GM12801 (cell line): Measurements from ENCODE around the gene CAPN5.

Source experiments
- TF ChIP-seq, protein P1 (sequence below): IDR thresholded peaks from one replicate; pipeline ENCODE4 v1.5.1; 2011; ENCODE audit warnings: control low read depth; ENCODE audit not compliant: insufficient read length; ENCODE audit errors: extremely low read depth

The CAPN5 gene

DNA sequence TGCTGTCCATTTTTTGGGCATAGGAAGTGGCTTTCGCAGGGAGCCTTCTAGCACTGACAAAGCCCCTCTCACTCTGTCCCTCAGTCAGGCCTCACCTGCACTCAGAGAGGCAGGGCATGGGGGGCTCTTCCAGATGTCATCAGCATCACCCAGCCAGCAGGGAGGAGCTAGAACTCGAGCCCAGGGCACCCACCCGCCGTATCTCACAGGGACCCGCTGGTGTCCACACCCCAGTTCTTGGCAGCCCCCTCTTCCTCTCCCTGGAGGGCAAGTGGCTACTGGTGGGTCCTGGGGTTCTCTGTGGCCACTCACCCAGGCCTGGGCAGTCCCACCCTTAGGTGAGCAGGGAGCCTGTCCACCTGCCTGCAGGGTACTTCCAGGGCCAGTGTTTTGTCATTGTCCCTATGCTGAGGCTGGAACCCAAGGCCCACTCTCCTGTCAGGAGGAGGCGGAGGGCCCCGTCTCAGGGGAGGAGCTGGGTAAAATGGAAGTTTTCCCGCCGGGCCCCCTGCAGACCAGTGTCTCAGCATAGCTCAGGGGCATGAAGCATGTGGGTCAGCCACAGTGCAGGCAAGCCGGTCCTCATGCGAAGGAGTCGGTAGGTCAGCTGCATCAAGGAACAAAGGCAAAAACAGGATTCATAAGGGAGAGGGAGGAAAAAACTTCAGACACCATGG lies 83.1 kb downstream of the CAPN5 start:
- TF ChIP-seq, protein P1, sequence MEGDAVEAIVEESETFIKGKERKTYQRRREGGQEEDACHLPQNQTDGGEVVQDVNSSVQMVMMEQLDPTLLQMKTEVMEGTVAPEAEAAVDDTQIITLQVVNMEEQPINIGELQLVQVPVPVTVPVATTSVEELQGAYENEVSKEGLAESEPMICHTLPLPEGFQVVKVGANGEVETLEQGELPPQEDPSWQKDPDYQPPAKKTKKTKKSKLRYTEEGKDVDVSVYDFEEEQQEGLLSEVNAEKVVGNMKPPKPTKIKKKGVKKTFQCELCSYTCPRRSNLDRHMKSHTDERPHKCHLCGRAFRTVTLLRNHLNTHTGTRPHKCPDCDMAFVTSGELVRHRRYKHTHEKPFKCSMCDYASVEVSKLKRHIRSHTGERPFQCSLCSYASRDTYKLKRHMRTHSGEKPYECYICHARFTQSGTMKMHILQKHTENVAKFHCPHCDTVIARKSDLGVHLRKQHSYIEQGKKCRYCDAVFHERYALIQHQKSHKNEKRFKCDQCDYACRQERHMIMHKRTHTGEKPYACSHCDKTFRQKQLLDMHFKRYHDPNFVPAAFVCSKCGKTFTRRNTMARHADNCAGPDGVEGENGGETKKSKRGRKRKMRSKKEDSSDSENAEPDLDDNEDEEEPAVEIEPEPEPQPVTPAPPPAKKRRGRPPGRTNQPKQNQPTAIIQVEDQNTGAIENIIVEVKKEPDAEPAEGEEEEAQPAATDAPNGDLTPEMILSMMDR = no peak

DNA sequence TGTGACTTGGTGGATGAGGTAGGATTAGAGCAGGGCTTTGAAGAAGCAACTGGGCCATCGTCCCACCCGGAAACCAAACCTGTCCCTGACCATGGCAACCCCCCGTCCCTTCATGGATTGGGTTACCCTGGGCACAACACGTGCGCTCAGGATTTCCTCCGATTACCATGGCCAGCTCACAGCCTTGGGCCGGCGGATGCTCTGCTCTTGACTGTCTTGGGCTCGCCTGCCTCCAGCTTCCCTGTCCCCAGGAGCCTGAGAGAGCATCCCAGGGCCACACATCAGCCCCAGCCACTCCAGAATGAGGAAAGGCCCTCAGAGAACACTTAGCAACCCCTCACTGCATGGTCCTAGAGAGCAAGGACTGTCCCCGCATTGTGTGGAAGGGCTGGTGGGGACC lies 84.1 kb downstream of the CAPN5 start:
- TF ChIP-seq, protein P1 = no peak

DNA sequence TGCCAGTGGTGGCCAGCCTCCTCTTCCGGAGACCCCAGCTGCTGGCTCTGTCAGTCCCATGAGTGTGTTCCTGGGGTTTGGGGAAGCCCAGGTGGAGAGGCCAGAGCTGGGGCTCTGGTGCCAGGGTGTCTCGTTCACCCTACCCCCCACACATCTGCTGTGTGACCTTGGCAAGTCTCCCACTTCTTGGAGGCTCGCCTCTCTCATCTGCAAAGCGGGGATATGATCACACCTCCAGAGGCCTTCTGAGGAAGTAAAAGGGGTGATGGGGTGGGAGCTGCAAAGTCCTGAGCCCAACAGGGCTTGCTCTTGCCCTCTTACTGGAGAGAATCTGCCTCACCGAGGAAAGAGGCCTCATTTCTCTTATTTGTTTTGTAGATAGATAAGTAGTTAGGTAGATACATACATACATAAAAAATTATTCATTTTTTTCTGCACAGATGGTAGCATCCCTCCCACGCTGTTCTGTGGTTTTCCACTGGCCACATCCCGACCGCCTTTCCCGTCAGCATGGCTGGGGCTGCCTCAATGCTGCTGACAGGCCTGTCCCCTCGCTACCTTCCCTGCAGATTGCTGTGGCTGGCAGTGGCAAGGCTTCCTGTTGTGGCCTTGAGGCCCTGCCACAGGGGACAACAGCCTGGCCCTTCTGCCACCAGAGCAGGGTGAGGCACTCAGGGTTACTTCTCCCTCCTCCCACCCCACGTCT lies 85.2 kb downstream of the CAPN5 start:
- TF ChIP-seq, protein P1 = no peak

DNA sequence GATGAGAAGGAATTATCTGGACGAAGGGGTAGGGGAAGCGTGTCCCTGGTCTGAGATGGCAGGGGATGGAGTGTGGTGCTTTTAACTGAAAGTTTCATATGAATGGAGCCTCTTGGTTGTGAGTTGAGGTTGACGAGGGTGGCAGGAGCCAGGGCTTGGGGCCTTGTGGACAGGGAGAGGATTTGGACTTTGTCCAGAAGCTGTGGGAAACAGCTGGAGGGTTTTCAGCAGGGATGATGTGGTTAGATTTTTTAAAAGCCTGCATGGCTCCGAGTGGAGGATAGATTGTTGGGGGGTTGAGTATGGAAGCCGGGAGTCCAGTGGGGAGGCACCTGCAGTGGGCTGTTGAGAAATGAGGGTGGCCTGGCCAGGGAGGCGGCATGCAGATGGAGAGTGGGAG lies 86.1 kb downstream of the CAPN5 start:
- TF ChIP-seq, protein P1 = no peak

DNA sequence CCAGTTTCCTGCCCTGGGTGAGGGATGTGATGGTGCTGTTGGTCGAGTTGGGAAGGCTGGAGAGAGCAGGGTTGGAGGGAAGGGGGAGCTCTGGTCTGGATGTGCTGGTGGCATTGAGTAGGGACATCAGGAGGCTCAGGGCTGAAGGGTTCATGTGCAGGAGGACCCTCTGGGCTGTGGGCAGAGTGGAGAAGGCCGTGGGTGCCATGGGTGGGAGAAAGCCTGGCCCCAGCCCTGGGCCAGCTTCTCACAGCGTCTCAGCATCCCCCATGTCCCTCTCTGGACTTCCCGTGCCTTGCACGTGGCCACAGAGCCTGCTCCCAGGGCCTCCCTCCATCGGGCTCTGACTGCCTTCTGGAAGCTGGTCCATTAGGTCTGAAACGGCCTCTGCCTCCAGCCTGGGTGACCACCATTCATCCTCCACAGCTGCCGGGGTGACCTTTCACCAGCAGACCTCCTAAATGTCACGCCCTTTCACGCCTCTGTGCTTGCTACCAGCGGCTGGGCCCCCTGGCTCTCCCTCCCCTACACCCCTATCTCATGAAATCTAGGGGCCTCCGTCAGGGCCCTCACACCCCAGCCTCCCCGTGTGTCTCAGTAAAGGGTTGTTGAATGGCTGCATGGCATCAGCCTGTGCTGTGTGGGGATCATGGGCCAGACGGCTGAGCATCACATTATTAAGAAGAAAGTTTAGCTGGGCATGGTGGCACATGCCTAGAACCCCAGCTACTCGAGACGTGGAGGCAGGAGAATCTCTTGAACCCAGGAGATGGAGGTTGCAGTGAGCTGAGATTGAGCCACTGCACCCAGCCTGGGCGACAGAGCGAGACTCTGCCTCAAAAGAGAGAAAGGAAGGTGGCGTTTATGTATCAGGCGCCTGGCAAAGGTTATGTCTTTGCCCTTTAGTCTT lies 86.8 kb downstream of the CAPN5 start:
- TF ChIP-seq, protein P1 = no peak

DNA sequence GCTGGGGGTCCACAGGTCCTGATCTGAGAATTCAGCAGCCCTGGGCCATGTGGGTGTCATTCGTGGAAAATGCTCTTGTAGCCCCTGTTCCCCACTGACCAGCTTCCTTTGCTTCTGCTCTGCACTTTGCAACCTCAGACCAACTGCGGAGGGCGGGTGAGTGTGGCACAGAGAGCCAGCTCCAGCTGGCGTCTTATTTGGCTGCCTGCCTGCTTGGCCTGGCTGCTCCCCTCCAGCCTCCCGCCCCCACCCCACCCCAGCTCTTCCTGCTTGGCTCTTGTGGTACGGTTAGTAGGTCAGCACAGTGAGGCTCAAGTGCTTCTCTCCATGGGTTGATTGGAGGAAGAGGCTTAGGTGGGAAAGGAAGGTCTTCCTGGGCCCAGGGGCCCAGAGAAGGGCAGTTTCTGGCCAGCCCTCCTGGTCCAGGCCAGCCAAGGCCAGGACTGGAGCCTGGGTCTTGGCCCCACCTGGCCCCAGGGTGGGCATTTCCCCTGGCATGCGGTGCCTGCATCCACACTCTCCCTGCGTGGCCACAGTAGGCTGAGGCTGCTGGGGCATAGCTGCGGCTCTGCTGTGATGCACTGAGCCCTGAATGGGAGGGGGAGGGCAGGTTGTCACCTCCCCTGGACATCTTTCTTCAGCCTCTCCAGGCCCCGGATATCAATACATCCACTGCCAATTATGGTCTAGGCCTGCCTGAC lies 87.8 kb downstream of the CAPN5 start:
- TF ChIP-seq, protein P1 = no peak

DNA sequence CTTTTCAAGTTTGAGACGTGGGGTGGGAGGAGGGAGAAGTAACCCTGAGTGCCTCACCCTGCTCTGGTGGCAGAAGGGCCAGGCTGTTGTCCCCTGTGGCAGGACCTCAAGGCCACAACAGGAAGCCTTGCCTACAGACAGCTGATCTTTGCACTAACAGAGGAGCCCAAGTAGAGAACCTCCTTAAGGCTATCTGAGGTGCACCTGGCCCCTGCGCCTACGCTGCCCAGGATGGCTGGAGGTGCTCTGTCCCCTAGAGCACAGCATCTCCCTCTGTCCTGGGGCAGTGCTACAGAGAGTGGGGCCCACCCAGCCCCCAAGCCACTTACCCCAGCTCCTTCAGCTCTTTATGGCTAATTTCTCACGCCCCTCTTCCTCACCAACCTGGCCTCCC lies 88.3 kb downstream of the CAPN5 start:
- TF ChIP-seq, protein P1 = no peak
